HEK293 (cell line): ENCODE measurements around the gene MECP2.

ENCODE experiments used
- GLIS1 ChIP-seq: fragments of 450-650 bp; formaldehyde crosslinking; IDR thresholded peaks from 2 replicates; pipeline ENCODE4 v1.5.1; 2016; ENCODE audit warnings: missing biosample characterization, missing genetic modification characterization
- GLIS2 ChIP-seq: fragments of 450-650 bp; formaldehyde crosslinking; IDR thresholded peaks from 2 replicates; pipeline ENCODE4 v1.5.1; 2016; ENCODE audit warnings: missing biosample characterization, missing genetic modification characterization
- ZBTB20 ChIP-seq: fragments of 450-650 bp; formaldehyde crosslinking; IDR thresholded peaks from 2 replicates; pipeline ENCODE4 v1.5.1; 2016; ENCODE audit warnings: missing biosample characterization, missing genetic modification characterization
- ZBTB8A ChIP-seq: fragments of 450-650 bp; formaldehyde crosslinking; IDR thresholded peaks from 2 replicates; pipeline ENCODE4 v1.5.1; 2016; ENCODE audit warnings: missing biosample characterization, missing genetic modification characterization
- ZIC2 ChIP-seq: fragments of 450-650 bp; formaldehyde crosslinking; IDR thresholded peaks from 2 replicates; pipeline ENCODE4 v1.5.1; 2016; ENCODE audit warnings: missing biosample characterization, missing genetic modification characterization
- ZNF214 ChIP-seq: fragments of 450-650 bp; formaldehyde crosslinking; IDR thresholded peaks from 2 replicates; pipeline ENCODE4 v1.5.1; 2017; ENCODE audit warnings: missing biosample characterization, mild to moderate bottlenecking, missing genetic modification characterization, borderline replicate concordance
- ZNF239 ChIP-seq: fragments of 450-650 bp; formaldehyde crosslinking; IDR thresholded peaks from 2 replicates; pipeline ENCODE4 v1.5.1; 2016; ENCODE audit warnings: missing biosample characterization, missing genetic modification characterization
- ZNF335 ChIP-seq: fragments of 450-650 bp; formaldehyde crosslinking; conservative IDR thresholded peaks from 2 replicates; pipeline ENCODE4 v1.5.1; 2016; ENCODE audit warnings: missing biosample characterization, missing genetic modification characterization
- ZNF416 ChIP-seq: fragments of 450-650 bp; formaldehyde crosslinking; IDR thresholded peaks from 2 replicates; pipeline ENCODE4 v1.5.1; 2016; ENCODE audit warnings: missing biosample characterization, missing genetic modification characterization
- ZNF510 ChIP-seq: fragments of 450-650 bp; formaldehyde crosslinking; IDR thresholded peaks from 2 replicates; pipeline ENCODE4 v1.5.1; 2018; ENCODE audit warnings: mild to moderate bottlenecking, missing genetic modification characterization, missing biosample characterization; ENCODE audit not compliant: insufficient replicate concordance
- ZNF585B ChIP-seq: fragments of 450-650 bp; formaldehyde crosslinking; IDR thresholded peaks from 2 replicates; pipeline ENCODE4 v1.5.1; 2016; ENCODE audit warnings: missing biosample characterization, missing genetic modification characterization
- ZNF600 ChIP-seq: fragments of 450-650 bp; formaldehyde crosslinking; IDR thresholded peaks from 2 replicates; pipeline ENCODE4 v1.5.1; 2016; ENCODE audit warnings: missing biosample characterization, missing genetic modification characterization
- ZNF707 ChIP-seq: fragments of 450-650 bp; formaldehyde crosslinking; IDR thresholded peaks from 2 replicates; pipeline ENCODE4 v1.5.1; 2016; ENCODE audit warnings: missing biosample characterization, missing genetic modification characterization
- ZSCAN16 ChIP-seq: fragments of 450-650 bp; formaldehyde crosslinking; IDR thresholded peaks from 2 replicates; pipeline ENCODE4 v1.5.1; 2016; ENCODE audit warnings: missing biosample characterization, missing genetic modification characterization
- TF ChIP-seq, protein P1 (sequence below): fragments of 450-650 bp; formaldehyde crosslinking; IDR thresholded peaks from 2 replicates; pipeline ENCODE4 v1.5.1; 2016; ENCODE audit warnings: missing biosample characterization, missing genetic modification characterization, borderline replicate concordance
- TF ChIP-seq, protein P2 (sequence below): fragments of 450-650 bp; formaldehyde crosslinking; IDR thresholded peaks from 2 replicates; pipeline ENCODE4 v1.5.1; 2016; ENCODE audit warnings: missing biosample characterization, missing genetic modification characterization, borderline replicate concordance
- TF ChIP-seq, protein P3 (sequence below): fragments of 450-650 bp; formaldehyde crosslinking; IDR thresholded peaks from 2 replicates; pipeline ENCODE4 v1.5.1; 2016; ENCODE audit warnings: missing biosample characterization, missing genetic modification characterization
- TF ChIP-seq, protein P4 (sequence below): sonication (generic); formaldehyde crosslinking; IDR thresholded peaks from 2 replicates; pipeline ENCODE4 v1.8.1; 2022; ENCODE audit warnings: mild to moderate bottlenecking, moderate library complexity, missing genetic modification reagents
- TF ChIP-seq, protein P5 (sequence below): fragments of 450-650 bp; formaldehyde crosslinking; IDR thresholded peaks from 2 replicates; pipeline ENCODE4 v1.5.1; 2017; ENCODE audit warnings: missing biosample characterization, mild to moderate bottlenecking, missing genetic modification characterization, moderate library complexity
- TF ChIP-seq, protein P6 (sequence below): fragments of 450-650 bp; formaldehyde crosslinking; IDR thresholded peaks from 2 replicates; pipeline ENCODE4 v1.5.1; 2016; ENCODE audit warnings: missing biosample characterization, missing genetic modification characterization

The MECP2 gene

DNA sequence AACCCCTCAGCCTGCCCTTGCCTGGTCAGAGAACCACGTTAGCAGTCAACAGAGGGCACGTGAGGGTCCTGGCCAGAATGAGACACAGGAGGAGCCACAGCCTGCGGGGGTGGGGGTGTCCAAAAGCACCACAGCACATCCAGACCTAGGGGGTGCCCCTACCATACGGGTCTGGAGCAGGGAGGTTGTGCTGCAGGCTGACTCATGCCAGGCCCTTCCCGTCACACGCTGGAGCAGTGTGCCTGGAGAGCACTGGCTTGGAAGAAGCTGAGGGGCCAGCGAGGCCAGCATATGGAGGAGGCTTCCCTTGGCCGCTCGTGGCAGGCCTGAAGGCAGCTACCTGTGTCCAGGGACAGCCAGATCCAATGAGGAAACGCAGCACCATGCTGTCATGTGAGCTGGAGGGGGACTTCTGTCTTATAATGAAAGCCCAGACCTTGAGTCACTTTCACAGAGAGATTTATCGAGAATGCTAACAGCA lies 76.3 kb downstream of the MECP2 start (continued):
- TF ChIP-seq, protein P1, sequence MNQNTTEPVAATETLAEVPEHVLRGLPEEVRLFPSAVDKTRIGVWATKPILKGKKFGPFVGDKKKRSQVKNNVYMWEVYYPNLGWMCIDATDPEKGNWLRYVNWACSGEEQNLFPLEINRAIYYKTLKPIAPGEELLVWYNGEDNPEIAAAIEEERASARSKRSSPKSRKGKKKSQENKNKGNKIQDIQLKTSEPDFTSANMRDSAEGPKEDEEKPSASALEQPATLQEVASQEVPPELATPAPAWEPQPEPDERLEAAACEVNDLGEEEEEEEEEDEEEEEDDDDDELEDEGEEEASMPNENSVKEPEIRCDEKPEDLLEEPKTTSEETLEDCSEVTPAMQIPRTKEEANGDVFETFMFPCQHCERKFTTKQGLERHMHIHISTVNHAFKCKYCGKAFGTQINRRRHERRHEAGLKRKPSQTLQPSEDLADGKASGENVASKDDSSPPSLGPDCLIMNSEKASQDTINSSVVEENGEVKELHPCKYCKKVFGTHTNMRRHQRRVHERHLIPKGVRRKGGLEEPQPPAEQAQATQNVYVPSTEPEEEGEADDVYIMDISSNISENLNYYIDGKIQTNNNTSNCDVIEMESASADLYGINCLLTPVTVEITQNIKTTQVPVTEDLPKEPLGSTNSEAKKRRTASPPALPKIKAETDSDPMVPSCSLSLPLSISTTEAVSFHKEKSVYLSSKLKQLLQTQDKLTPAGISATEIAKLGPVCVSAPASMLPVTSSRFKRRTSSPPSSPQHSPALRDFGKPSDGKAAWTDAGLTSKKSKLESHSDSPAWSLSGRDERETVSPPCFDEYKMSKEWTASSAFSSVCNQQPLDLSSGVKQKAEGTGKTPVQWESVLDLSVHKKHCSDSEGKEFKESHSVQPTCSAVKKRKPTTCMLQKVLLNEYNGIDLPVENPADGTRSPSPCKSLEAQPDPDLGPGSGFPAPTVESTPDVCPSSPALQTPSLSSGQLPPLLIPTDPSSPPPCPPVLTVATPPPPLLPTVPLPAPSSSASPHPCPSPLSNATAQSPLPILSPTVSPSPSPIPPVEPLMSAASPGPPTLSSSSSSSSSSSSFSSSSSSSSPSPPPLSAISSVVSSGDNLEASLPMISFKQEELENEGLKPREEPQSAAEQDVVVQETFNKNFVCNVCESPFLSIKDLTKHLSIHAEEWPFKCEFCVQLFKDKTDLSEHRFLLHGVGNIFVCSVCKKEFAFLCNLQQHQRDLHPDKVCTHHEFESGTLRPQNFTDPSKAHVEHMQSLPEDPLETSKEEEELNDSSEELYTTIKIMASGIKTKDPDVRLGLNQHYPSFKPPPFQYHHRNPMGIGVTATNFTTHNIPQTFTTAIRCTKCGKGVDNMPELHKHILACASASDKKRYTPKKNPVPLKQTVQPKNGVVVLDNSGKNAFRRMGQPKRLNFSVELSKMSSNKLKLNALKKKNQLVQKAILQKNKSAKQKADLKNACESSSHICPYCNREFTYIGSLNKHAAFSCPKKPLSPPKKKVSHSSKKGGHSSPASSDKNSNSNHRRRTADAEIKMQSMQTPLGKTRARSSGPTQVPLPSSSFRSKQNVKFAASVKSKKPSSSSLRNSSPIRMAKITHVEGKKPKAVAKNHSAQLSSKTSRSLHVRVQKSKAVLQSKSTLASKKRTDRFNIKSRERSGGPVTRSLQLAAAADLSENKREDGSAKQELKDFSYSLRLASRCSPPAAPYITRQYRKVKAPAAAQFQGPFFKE (tag by site-specific recombination): no peak
- no peak for TF ChIP-seq ZNF214
- peak; percentile 7; the same call in 1 of the 2 replicates for TF ChIP-seq ZNF335 (tag by site-specific recombination)
- peak; percentile 64 for TF ChIP-seq ZBTB20 (tag by site-specific recombination)
- peak; percentile 35; the same call in 1 of the 2 replicates for TF ChIP-seq GLIS1 (tag by site-specific recombination)
- no peak for TF ChIP-seq ZNF707 (tag by site-specific recombination)
- TF ChIP-seq GLIS2 (tag by site-specific recombination): peak; percentile 95
- no peak for TF ChIP-seq ZBTB8A (tag by site-specific recombination)
- TF ChIP-seq, protein P2, sequence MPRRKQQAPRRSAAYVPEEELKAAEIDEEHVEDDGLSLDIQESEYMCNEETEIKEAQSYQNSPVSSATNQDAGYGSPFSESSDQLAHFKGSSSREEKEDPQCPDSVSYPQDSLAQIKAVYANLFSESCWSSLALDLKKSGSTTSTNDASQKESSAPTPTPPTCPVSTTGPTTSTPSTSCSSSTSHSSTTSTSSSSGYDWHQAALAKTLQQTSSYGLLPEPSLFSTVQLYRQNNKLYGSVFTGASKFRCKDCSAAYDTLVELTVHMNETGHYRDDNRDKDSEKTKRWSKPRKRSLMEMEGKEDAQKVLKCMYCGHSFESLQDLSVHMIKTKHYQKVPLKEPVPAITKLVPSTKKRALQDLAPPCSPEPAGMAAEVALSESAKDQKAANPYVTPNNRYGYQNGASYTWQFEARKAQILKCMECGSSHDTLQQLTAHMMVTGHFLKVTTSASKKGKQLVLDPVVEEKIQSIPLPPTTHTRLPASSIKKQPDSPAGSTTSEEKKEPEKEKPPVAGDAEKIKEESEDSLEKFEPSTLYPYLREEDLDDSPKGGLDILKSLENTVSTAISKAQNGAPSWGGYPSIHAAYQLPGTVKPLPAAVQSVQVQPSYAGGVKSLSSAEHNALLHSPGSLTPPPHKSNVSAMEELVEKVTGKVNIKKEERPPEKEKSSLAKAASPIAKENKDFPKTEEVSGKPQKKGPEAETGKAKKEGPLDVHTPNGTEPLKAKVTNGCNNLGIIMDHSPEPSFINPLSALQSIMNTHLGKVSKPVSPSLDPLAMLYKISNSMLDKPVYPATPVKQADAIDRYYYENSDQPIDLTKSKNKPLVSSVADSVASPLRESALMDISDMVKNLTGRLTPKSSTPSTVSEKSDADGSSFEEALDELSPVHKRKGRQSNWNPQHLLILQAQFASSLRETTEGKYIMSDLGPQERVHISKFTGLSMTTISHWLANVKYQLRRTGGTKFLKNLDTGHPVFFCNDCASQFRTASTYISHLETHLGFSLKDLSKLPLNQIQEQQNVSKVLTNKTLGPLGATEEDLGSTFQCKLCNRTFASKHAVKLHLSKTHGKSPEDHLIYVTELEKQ (tag by site-specific recombination): no peak
- TF ChIP-seq ZIC2: peak; percentile 16; the same call in 1 of the 2 replicates
- TF ChIP-seq ZNF510: no peak
- no peak for TF ChIP-seq ZNF585B (tag by site-specific recombination)
- TF ChIP-seq ZNF600: peak; percentile 99
- TF ChIP-seq, protein P3, sequence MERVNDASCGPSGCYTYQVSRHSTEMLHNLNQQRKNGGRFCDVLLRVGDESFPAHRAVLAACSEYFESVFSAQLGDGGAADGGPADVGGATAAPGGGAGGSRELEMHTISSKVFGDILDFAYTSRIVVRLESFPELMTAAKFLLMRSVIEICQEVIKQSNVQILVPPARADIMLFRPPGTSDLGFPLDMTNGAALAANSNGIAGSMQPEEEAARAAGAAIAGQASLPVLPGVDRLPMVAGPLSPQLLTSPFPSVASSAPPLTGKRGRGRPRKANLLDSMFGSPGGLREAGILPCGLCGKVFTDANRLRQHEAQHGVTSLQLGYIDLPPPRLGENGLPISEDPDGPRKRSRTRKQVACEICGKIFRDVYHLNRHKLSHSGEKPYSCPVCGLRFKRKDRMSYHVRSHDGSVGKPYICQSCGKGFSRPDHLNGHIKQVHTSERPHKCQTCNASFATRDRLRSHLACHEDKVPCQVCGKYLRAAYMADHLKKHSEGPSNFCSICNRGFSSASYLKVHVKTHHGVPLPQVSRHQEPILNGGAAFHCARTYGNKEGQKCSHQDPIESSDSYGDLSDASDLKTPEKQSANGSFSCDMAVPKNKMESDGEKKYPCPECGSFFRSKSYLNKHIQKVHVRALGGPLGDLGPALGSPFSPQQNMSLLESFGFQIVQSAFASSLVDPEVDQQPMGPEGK (tag by site-specific recombination): peak; percentile 68
- TF ChIP-seq ZNF239: no peak
- TF ChIP-seq, protein P4, sequence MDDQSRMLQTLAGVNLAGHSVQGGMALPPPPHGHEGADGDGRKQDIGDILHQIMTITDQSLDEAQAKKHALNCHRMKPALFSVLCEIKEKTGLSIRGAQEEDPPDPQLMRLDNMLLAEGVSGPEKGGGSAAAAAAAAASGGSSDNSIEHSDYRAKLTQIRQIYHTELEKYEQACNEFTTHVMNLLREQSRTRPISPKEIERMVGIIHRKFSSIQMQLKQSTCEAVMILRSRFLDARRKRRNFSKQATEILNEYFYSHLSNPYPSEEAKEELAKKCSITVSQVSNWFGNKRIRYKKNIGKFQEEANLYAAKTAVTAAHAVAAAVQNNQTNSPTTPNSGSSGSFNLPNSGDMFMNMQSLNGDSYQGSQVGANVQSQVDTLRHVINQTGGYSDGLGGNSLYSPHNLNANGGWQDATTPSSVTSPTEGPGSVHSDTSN (CRISPR knock-in tag): 0 out of 2 replicates have a peak, but pooled peaks have one; percentile 10
- TF ChIP-seq, protein P5, sequence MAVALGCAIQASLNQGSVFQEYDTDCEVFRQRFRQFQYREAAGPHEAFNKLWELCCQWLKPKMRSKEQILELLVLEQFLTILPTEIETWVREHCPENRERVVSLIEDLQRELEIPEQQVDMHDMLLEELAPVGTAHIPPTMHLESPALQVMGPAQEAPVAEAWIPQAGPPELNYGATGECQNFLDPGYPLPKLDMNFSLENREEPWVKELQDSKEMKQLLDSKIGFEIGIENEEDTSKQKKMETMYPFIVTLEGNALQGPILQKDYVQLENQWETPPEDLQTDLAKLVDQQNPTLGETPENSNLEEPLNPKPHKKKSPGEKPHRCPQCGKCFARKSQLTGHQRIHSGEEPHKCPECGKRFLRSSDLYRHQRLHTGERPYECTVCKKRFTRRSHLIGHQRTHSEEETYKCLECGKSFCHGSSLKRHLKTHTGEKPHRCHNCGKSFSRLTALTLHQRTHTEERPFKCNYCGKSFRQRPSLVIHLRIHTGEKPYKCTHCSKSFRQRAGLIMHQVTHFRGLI: no peak
- TF ChIP-seq, protein P6, sequence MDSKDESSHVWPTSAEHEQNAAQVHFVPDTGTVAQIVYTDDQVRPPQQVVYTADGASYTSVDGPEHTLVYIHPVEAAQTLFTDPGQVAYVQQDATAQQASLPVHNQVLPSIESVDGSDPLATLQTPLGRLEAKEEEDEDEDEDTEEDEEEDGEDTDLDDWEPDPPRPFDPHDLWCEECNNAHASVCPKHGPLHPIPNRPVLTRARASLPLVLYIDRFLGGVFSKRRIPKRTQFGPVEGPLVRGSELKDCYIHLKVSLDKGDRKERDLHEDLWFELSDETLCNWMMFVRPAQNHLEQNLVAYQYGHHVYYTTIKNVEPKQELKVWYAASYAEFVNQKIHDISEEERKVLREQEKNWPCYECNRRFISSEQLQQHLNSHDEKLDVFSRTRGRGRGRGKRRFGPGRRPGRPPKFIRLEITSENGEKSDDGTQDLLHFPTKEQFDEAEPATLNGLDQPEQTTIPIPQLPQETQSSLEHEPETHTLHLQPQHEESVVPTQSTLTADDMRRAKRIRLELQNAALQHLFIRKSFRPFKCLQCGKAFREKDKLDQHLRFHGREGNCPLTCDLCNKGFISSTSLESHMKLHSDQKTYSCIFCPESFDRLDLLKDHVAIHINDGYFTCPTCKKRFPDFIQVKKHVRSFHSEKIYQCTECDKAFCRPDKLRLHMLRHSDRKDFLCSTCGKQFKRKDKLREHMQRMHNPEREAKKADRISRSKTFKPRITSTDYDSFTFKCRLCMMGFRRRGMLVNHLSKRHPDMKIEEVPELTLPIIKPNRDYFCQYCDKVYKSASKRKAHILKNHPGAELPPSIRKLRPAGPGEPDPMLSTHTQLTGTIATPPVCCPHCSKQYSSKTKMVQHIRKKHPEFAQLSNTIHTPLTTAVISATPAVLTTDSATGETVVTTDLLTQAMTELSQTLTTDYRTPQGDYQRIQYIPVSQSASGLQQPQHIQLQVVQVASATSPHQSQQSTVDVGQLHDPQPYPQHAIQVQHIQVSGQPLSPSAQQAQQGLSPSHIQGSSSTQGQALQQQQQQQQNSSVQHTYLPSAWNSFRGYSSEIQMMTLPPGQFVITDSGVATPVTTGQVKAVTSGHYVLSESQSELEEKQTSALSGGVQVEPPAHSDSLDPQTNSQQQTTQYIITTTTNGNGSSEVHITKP (tag by site-specific recombination): peak; percentile 54
- TF ChIP-seq ZNF416 (tag by site-specific recombination): no peak
- no peak for TF ChIP-seq ZSCAN16 (tag by site-specific recombination)
- TF ChIP-seq, all 188 proteins: peak for 13
